ENCODE measurements around the gene CNTLN. TPM values are rescaled to one million over a fixed set of nuclear protein-coding genes. Genes with fewer than 3 reads are reported as not detected.

The CNTLN gene
- total RNA-seq, 1 experiment from 2014 or later, result 15.0 TPM

DNA sequence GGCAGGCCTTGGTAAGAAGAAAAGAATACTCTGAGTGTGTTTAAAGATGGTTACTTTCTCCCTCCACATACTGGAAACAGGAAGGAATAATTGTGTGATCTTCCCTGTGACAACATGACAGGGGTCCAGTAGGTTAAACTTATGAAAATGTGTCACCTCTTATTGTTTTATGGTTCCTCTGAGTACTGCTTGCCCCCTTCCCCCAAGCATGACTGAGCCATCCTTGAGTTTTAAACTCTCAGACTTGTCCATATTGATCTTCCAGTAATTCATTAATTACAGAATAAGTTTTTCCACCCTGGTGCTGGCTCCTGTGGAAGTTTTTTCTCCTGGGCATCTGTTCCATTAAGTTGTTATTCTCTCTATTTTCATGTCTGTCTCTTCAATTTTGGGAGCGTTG, 95.8 kb downstream of the CNTLN start:
- H4K20me1 ChIP-seq (ENCODE audit: control insufficient read depth, insufficient read depth, insufficient read length), result no peaks in the 10 kb centered on the region
- H3K23ac ChIP-seq (ENCODE audit: insufficient read length, low read depth, low read length), result no peak overlapping the region
- H3K4me1 ChIP-seq (ENCODE audit: insufficient read depth, low read length), result no peaks in the 10 kb centered on the region
- Mint-ChIP-seq H3K4me1 (peaks cover 9 to 15% of the 10 kb centered on the region in 2 experiments), H3K36me3 (ENCODE audit: insufficient read depth in 1 of 3, low read depth in 3 of 3) (no peaks in the 10 kb centered on the region; a peak in 2 of 7 replicates), H3K27ac (peak overlapping the region; percentile 76 to 97 (median 91); a peak in 4 of 7 replicates), H3K9me3 (no peaks in the 10 kb centered on the region), H3K4me3 (no peak overlapping the region), H3K27me3 (ENCODE audit: low read depth) (no peaks in the 10 kb centered on the region)
- no peak overlapping the region for H2BK15ac ChIP-seq (ENCODE audit: low read depth, low read length)
- no peaks in the 10 kb centered on the region for H3K27me3 ChIP-seq (ENCODE audit: insufficient read depth, low read length)
- no peak overlapping the region for H3K4ac ChIP-seq (ENCODE audit: low read depth, low read length)
- H3K27ac ChIP-seq (ENCODE audit: insufficient read length, low read depth, low read length), result no peak overlapping the region
- no peak overlapping the region for H3K18ac ChIP-seq (ENCODE audit: insufficient read length, low read depth, low read length)
- H4K5ac ChIP-seq (ENCODE audit: insufficient read length, low read depth, low read length), result no peak overlapping the region
- no peak overlapping the region for H4K91ac ChIP-seq (ENCODE audit: insufficient read length, low read depth, low read length)
- no peak for DNase-seq
- no peaks in the 10 kb centered on the region for H3K9me3 ChIP-seq (ENCODE audit: control insufficient read depth, low read depth, low read length)
- H3T11ph ChIP-seq (ENCODE audit: low read length), result no peak overlapping the region
- no peak overlapping the region for H2AFZ ChIP-seq (ENCODE audit: low read length)
- WGBS (ENCODE audit: extremely low coverage, insufficient read length, low lambda C conversion rate), result no CpG with 5 or more reads among the region's 1 CpG
- no peak overlapping the region for H3K9ac ChIP-seq (ENCODE audit: extremely low read depth, insufficient read length, low read length)
- no peaks in the 10 kb centered on the region for H3K23me2 ChIP-seq (ENCODE audit: insufficient read length, low read depth, low read length, poor library complexity, severe bottlenecking)
- H3K56ac ChIP-seq (ENCODE audit: insufficient read length, low read depth, low read length), result no peak overlapping the region
- TF ChIP-seq, protein P1, sequence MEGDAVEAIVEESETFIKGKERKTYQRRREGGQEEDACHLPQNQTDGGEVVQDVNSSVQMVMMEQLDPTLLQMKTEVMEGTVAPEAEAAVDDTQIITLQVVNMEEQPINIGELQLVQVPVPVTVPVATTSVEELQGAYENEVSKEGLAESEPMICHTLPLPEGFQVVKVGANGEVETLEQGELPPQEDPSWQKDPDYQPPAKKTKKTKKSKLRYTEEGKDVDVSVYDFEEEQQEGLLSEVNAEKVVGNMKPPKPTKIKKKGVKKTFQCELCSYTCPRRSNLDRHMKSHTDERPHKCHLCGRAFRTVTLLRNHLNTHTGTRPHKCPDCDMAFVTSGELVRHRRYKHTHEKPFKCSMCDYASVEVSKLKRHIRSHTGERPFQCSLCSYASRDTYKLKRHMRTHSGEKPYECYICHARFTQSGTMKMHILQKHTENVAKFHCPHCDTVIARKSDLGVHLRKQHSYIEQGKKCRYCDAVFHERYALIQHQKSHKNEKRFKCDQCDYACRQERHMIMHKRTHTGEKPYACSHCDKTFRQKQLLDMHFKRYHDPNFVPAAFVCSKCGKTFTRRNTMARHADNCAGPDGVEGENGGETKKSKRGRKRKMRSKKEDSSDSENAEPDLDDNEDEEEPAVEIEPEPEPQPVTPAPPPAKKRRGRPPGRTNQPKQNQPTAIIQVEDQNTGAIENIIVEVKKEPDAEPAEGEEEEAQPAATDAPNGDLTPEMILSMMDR (conservative IDR thresholded peaks at IDR 0.05), result no peak
- no peak overlapping the region for H3K14ac ChIP-seq (ENCODE audit: insufficient read depth, low read length)
- H4K8ac ChIP-seq (replicated peaks; ENCODE audit: insufficient read length, low read depth, low read length), result no peak overlapping the region
- H2AK5ac ChIP-seq (ENCODE audit: insufficient read length, low read length), result no peak overlapping the region
- H2BK120ac ChIP-seq (ENCODE audit: low read depth, low read length, poor library complexity, severe bottlenecking), result no peak overlapping the region
- H3K79me2 ChIP-seq (ENCODE audit: insufficient read depth, low read length), result no peaks in the 10 kb centered on the region
- no peak overlapping the region for H2BK5ac ChIP-seq (ENCODE audit: insufficient read length, low read length)
- no peak overlapping the region for H2BK20ac ChIP-seq (ENCODE audit: low read depth, low read length, poor library complexity, severe bottlenecking)
- no peaks in the 10 kb centered on the region for H3K79me1 ChIP-seq (ENCODE audit: insufficient read depth, low read depth, low read length, poor library complexity, severe bottlenecking)
- no peak overlapping the region for H3K4me2 ChIP-seq (ENCODE audit: insufficient read depth, insufficient read length, low read length)
- H2BK12ac ChIP-seq (ENCODE audit: insufficient read length, low read depth, low read length), result no peak overlapping the region
